Subcutaneous abdominal adipose tissue (tissue), 5 donors: ENCODE data around the gene MRPL19.
"Not testable (repeated sequence)": the region's sequence is repeated elsewhere in the genome, so short reads cannot be mapped to it uniquely, and the experiment has no call there.

Experiments used
- H3K27ac ChIP-seq: one replicate; pipeline ENCODE4 v1.7.0; 2013; ENCODE audit warnings: low read depth, mild to moderate bottlenecking, inconsistent platforms, low read length, moderate library complexity
- H3K27me3 ChIP-seq, 5 donors: one replicate each; pipeline ENCODE4 v1.7.0; 2013; ENCODE audit warnings: low read length in 5 of 5, inconsistent platforms in 1 of 5; ENCODE audit not compliant: control insufficient read depth in 5 of 5, insufficient read depth in 4 of 5
- H3K36me3 ChIP-seq, 5 donors: one replicate each; pipeline ENCODE4 v1.7.0; 2013; ENCODE audit warnings: low read length in 5 of 5; ENCODE audit not compliant: control insufficient read depth in 5 of 5, insufficient read depth in 5 of 5
- H3K4me1 ChIP-seq, 5 donors: one replicate each; pipeline ENCODE4 v1.7.0; 2013; ENCODE audit warnings: low read length in 5 of 5, mild to moderate bottlenecking in 3 of 5, moderate library complexity in 1 of 5; ENCODE audit not compliant: control insufficient read depth in 5 of 5, insufficient read depth in 5 of 5
- H3K4me3 ChIP-seq, 5 donors: one replicate each; pipeline ENCODE4 v1.7.0; 2013; ENCODE audit warnings: low read length in 5 of 5, low read depth in 1 of 5
- H3K9ac ChIP-seq, 5 donors: one replicate each; pipeline ENCODE4 v1.7.0; 2013; ENCODE audit warnings: low read length in 5 of 5, mild to moderate bottlenecking in 4 of 5, moderate library complexity in 3 of 5
- H3K9me3 ChIP-seq, 5 donors: one replicate each; pipeline ENCODE4 v1.7.0; 2013; ENCODE audit warnings: low read length in 5 of 5; ENCODE audit not compliant: control insufficient read depth in 5 of 5
- donor health status: healthy.
- donor health status: healthy.
- donor health status: healthy.
- donor health status: healthy.
- donor health status: healthy.

Gene MRPL19

GRCh38 chr2:75683430-75683829 lies 36.8 kb downstream of the MRPL19 start:
- not testable (repeated sequence) for H3K27ac ChIP-seq, H3K27me3 ChIP-seq, H3K4me1 ChIP-seq, H3K9ac ChIP-seq, H3K4me3 ChIP-seq, H3K9me3 ChIP-seq
- peaks cover 22 to 42% (median 32%) of the 10 kb centered on the region in 5 donors for H3K36me3 ChIP-seq

DNA sequence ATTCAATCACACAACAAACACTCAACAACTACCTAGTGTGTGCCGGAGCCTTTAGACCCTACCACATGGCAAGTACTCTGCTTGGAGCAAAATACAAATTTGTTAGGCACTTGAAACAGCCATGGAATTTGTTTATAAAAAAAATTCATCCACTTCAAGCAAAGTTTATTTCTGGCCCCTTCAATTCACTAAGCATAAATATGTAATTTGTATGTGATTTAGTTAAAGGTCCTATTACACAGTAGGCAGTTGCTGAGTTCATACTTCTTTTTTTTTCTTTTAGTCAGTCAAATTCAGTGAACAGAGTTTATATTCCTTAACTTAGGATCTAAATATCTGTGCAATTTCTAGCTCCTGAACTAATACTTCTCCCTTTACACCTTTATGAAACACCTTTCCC lies 41.6 kb downstream of the MRPL19 start:
- H3K27ac ChIP-seq, result no peak overlapping the region
- H3K36me3 ChIP-seq, result peaks cover 31 to 58% (median 50%) of the 10 kb centered on the region in 5 donors
- no peaks in the 10 kb centered on the region for H3K9me3 ChIP-seq
- H3K4me3 ChIP-seq, result no peak overlapping the region
- no peaks in the 10 kb centered on the region for H3K27me3 ChIP-seq
- no peak overlapping the region for H3K9ac ChIP-seq
- no peaks in the 10 kb centered on the region for H3K4me1 ChIP-seq

DNA sequence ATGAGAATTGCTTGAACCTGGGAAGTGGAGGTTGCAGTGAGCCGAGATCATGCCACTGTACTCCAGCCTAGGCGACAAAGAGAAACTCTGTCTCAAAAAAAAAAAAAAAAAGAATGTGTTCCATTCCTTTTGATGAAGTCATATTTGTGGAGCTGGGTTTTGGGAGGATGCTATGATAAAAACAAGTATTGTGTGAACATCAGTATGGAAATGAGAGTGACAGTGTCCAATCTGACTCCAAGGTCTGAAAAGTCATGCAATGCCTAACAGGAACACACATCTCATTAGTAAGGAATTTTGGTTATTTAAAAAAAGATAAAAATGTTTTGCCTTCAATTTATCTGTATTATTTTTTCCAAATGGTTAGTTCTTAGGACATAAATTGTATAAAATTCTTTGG lies 52.3 kb downstream of the MRPL19 start:
- Histone ChIP-seq H3K36me3 (peaks cover 47 to 60% (median 57%) of the 10 kb centered on the region in 5 donors), H3K9me3 (no peaks in the 10 kb centered on the region), H3K9ac (no peak overlapping the region), H3K27me3 (no peaks in the 10 kb centered on the region), H3K27ac (no peak overlapping the region), H3K4me1 (no peaks in the 10 kb centered on the region), H3K4me3 (no peak overlapping the region)

GRCh38 chr2:75702593-75702992 lies 56.0 kb downstream of the MRPL19 start:
- H3K4me1 ChIP-seq, result no peaks in the 10 kb centered on the region
- no peak overlapping the region for H3K9ac ChIP-seq
- no peaks in the 10 kb centered on the region for H3K9me3 ChIP-seq
- no peak overlapping the region for H3K4me3 ChIP-seq
- no peak overlapping the region for H3K27ac ChIP-seq
- H3K27me3 ChIP-seq, result no peaks in the 10 kb centered on the region
- peaks cover 48 to 62% (median 55%) of the 10 kb centered on the region in 5 donors for H3K36me3 ChIP-seq

DNA sequence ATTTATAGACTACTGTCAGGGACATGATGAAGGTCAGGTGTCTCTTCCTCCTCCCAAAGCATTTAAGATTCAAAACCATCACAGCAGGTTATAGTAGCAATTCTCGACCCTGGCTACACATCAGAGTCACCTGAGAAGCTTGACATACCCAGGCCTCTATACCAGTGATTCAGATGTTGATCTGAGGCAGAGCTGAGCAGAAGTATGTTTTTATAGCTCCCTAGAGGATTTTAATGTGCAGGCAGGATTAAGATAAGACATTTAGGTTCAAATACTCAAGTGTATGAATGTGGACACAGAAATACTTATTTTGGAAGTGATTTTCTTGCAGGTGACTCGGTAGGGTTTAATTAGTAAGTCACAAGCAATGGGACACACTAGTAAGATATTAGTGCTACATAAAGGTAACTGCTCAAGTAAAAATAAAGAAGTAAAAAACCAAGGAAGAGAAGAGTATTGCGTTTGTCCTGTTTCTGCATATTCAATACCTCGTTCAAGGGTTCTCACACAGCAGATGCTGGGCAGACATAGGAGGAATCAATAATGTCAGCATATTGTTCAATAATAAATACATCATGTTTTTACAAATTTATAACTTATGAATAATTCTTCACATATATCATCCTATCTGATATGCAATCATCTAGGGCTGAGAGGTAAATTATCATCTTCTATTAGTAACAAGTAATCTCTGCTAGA lies 57.2 kb downstream of the MRPL19 start:
- H3K27me3 ChIP-seq, result no peaks in the 10 kb centered on the region
- peaks cover 42 to 59% (median 49%) of the 10 kb centered on the region in 5 donors for H3K36me3 ChIP-seq
- H3K9me3 ChIP-seq, result no peaks in the 10 kb centered on the region
- H3K4me1 ChIP-seq, result peaks cover 0 to 6% (median 2%) of the 10 kb centered on the region in 5 donors
- no peak overlapping the region for H3K4me3 ChIP-seq
- H3K9ac ChIP-seq, result no peak overlapping the region
- no peak overlapping the region for H3K27ac ChIP-seq

GRCh38 chr2:75705921-75706320 lies 59.3 kb downstream of the MRPL19 start:
- H3K9me3 ChIP-seq, result no peaks in the 10 kb centered on the region
- no peak overlapping the region for H3K4me3 ChIP-seq
- H3K9ac ChIP-seq, result no peak overlapping the region
- peaks cover 0 to 22% (median 18%) of the 10 kb centered on the region in 5 donors for H3K4me1 ChIP-seq
- H3K27me3 ChIP-seq, result no peaks in the 10 kb centered on the region
- no peak overlapping the region for H3K27ac ChIP-seq
- H3K36me3 ChIP-seq, result peaks cover 33 to 44% (median 35%) of the 10 kb centered on the region in 5 donors

DNA sequence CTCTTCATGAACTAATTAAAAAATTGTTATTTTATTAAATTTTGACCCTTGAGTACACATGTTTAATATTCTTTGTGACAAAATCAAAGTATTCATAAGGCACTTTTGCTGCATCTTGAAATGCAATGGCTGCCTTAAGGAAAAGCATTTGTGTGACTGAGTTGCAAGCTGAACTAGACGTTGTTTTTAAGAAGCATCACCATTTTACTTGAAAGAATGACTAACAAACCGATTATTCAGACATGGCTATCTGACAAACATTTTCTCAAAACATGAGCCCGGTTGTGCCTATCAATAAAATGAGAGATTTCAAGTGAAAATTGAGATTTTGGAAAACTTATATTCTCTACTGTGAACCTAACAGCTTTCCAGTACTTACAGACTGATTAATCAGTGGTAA lies 61.3 kb downstream of the MRPL19 start:
- Histone ChIP-seq H3K4me1 (peaks cover 0 to 27% (median 22%) of the 10 kb centered on the region in 5 donors), H3K27me3 (no peaks in the 10 kb centered on the region), H3K36me3 (peaks cover 18 to 26% (median 22%) of the 10 kb centered on the region in 5 donors)

DNA sequence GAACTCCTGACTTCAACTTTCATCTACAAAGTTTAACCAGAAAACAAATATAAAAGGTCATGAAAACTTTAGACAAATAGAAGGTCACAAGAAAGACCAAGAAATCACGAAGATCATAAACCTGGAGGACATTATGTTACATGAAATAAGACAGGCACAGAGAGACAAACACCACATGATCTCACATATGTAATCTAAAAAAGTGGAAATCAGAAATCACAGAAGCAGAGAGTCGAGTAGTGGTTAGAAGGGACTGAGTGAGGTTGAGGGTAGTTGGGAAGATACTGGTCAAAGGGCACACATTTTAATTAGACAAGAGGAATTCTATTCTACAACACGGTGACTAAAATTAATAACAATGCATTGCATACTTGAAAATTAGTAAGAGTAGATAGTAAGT lies 62.7 kb downstream of the MRPL19 start:
- Histone ChIP-seq H3K36me3 (peaks cover 8 to 15% (median 12%) of the 10 kb centered on the region in 5 donors), H3K4me1 (peaks cover 0 to 27% (median 22%) of the 10 kb centered on the region in 5 donors), H3K9ac (peak overlapping the region in 2 of 5 donors; percentile 84 to 93), H3K9me3 (no peaks in the 10 kb centered on the region), H3K4me3 (peak overlapping the region in 4 of 5 donors; percentile 5 to 84 (median 42)), H3K27ac (no peak overlapping the region), H3K27me3 (no peaks in the 10 kb centered on the region)

More for the DNA sequence above, 61.3 kb downstream of the MRPL19 start:
- Histone ChIP-seq H3K27ac (no peak overlapping the region), H3K4me3 (no peak overlapping the region), H3K9ac (no peak overlapping the region), H3K9me3 (no peaks in the 10 kb centered on the region)

GRCh38 chr2:75710220-75710576 lies 63.6 kb downstream of the MRPL19 start:
- H3K27me3 ChIP-seq, result no peaks in the 10 kb centered on the region
- peak overlapping the region; percentile 80 for H3K27ac ChIP-seq
- H3K4me3 ChIP-seq, result peak overlapping the region; percentile 78 to 94 (median 82)
- peaks cover 0 to 27% (median 22%) of the 10 kb centered on the region in 5 donors for H3K4me1 ChIP-seq
- H3K9ac ChIP-seq, result peak overlapping the region; percentile 84 to 97 (median 93)
- peaks cover 0 to 7% (median 5%) of the 10 kb centered on the region in 5 donors for H3K36me3 ChIP-seq
- no peaks in the 10 kb centered on the region for H3K9me3 ChIP-seq

GRCh38 chr2:75710577-75711253 lies 64.1 kb downstream of the MRPL19 start, which contains the start of gene GCFC2:
GCFC2 (minus strand) TSS chr2:75710915; CDS start chr2:75710855, 60 bp downstream.
- H3K9me3 ChIP-seq, result no peaks in the 10 kb centered on the region
- H3K36me3 ChIP-seq, result peaks cover 0 to 5% (median 5%) of the 10 kb centered on the region in 5 donors
- peaks cover 0 to 27% (median 22%) of the 10 kb centered on the region in 5 donors for H3K4me1 ChIP-seq

More at GRCh38 chr2:75710577-75711253, 64.1 kb downstream of the MRPL19 start, which contains the start of gene GCFC2:
- Histone ChIP-seq H3K27ac (peak within 1 kb of the TSS; percentile 80), H3K4me3 (peak within 1 kb of the TSS; percentile 78 to 95 (median 84)), H3K27me3 (no peaks in the 10 kb centered on the region), H3K9ac (peak within 1 kb of the TSS; percentile 84 to 97 (median 93))
